GM10266 (cell line): ENCODE results near the gene GAL3ST3.

Source experiments
- DNase-seq: peaks from one replicate; pipeline ENCODE4 v3.0.0; 2012; ENCODE audit errors: extremely low spot score
- TF ChIP-seq, protein P1 (sequence below): IDR thresholded peaks from 2 replicates; pipeline ENCODE4 v1.5.1; 2012; ENCODE audit warnings: mild to moderate bottlenecking, low read depth; ENCODE audit not compliant: control insufficient read depth, insufficient read depth; ENCODE audit errors: missing control alignments

GAL3ST3 gene

DNA sequence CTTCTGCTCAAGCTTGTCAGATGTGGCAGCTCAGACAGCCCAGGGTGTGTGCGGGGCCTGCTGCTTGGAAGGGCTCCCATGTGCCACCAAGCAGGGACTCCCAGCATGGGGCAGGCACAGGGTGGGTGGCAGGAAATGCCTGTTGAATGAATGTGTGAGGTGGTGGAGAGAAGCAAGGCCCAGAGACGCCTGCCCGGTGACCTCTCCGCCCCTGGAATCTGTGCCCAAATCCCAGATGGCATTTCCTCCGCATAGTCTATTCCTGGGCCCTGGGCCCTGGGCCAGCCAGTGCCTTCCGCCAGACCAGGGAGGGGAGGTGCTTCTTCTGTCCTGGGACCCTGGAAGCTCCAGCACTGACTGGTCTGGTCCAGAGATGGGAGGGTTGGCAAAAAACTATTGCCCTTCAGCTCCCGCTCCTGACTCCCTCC lies 33.5 kb downstream of the GAL3ST3 start:
- no peak for DNase-seq

DNA sequence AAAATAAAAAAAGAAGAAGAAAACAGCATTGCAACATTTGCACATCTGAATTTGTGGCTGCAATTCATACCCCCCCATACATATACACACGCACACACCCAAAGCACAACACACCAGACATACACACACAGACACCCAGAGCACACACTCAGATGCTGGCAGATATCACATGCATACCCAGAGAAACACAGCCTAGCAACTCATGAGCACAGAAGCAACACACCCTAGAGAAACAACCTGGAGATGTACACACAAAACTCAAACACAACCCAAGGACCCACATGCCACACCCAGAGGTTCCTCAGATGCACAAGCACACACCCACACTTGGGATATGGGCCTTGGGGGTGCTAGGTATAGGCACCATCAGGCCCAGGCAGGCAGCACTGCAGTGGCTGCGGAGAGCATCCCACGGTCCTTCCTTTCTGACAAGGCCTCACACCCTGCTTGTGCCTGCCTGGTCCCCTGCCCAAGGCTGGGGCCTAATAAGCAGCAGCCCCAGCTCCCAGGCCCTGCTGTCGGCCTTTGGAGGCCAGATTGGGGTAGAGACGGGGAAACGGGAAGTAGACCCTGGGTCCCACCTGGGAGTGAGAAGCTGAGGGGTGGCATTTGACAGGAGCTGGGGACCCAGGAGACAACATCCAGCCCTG lies 34.0 kb downstream of the GAL3ST3 start:
- no peak for DNase-seq
- TF ChIP-seq, protein P1, sequence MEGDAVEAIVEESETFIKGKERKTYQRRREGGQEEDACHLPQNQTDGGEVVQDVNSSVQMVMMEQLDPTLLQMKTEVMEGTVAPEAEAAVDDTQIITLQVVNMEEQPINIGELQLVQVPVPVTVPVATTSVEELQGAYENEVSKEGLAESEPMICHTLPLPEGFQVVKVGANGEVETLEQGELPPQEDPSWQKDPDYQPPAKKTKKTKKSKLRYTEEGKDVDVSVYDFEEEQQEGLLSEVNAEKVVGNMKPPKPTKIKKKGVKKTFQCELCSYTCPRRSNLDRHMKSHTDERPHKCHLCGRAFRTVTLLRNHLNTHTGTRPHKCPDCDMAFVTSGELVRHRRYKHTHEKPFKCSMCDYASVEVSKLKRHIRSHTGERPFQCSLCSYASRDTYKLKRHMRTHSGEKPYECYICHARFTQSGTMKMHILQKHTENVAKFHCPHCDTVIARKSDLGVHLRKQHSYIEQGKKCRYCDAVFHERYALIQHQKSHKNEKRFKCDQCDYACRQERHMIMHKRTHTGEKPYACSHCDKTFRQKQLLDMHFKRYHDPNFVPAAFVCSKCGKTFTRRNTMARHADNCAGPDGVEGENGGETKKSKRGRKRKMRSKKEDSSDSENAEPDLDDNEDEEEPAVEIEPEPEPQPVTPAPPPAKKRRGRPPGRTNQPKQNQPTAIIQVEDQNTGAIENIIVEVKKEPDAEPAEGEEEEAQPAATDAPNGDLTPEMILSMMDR = no peak

More for the DNA sequence above, 33.5 kb downstream of the GAL3ST3 start:
- TF ChIP-seq, protein P1 = no peak

DNA sequence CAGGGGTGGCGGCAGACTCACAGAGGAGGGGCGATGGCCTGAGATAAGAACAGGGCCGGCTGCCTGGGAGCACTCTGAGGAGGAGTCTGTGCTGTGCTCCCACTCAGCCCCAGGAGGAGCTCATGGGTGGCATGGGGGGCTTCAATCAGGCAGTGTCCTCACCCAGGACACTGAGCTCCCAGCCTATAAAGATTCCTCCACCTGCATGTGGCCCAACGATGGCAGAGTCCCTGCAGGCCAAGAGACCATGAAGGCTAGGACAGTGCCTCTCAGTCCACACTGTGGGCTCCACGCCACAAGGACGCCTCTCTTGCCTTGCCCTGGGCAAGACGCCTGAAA lies 35.2 kb downstream of the GAL3ST3 start:
- TF ChIP-seq, protein P1 = no peak

DNA sequence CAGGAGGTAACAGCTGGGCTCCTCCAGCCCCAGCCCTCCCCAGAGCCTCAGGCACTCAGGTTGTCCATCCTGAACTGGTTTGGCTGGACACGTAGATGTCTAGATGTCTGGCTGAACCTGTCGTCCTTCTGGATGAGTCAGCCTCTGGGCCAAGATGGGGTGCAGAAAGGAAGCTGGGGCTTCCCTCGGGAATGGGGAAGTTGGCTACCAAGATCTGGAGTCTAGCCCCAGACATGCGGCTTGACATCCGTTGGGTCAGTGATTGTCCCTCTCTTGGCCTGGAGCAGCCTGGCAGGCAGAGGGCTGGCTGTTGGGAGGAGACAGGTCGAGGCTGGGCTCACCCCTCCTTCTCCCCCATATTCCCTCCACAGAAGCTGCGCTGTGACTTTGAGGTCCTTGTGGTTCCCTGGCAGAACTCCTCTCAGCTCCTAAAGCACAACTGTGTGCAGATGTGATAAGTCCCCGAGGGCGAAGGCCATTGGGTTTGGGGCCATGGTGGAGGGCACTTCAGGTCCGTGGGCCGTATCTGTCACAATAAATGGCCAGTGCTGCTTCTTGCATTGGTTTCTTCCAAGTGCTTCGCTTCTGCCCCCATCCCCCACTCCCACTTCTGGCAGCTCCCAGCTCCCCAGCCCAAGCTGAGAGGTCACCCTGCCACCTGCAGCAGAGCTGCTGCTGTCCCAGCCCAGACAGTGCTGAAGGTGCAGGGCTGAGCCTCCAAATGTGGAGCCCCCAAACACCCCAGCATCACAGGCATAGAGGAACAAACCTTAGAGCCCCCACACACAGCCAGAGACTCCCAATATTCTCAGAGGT lies 35.8 kb downstream of the GAL3ST3 start:
- no peak for DNase-seq
- TF ChIP-seq, protein P1 = no peak

More for the DNA sequence above, 35.2 kb downstream of the GAL3ST3 start:
- DNase-seq = no peak

DNA sequence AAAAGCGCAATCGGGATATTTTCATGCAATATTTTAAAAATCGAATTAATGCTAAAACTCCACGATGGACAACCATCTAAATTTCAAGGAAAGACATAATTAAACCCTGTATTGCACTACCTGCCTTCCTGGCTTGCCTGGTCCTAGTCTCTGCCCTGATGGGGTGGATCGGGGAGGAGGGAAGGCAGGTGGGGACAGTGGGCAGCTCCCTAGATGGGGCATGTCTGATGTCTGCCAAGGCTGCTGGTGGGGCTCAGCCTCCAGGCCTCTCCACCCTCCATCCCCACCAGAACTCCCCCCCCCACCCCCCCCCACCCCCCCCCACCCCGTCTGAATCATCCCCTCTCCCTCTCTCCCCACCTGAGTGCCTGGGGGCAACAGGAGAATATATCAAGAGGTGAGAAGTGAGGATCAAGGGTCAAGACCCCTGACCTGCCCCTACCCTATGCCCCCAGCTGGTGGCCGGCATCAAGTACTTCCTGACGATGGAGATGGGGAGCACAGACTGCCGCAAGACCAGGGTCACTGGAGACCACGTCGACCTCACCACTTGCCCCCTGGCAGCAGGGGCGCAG lies 36.5 kb downstream of the GAL3ST3 start:
- DNase-seq = no peak
- TF ChIP-seq, protein P1 = no peak

DNA sequence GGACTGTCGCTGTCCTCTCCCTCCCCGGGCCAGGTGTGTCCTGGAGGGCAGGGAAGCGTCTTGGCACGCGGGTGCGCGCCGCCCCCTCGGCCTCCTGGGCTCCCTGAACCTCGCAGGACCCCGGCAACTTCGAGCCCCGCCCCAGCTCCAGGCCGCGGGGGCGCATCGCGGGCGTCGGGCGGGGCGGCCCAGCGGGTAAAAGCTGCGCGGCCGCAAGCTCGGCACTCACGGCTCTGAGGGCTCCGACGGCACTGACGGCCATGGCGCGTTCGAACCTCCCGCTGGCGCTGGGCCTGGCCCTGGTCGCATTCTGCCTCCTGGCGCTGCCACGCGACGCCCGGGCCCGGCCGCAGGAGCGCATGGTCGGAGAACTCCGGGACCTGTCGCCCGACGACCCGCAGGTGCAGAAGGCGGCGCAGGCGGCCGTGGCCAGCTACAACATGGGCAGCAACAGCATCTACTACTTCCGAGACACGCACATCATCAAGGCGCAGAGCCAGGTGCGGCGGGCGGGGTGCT lies 37.1 kb downstream of the GAL3ST3 start, which contains the start of gene CST6:
Gene CST6 (plus strand): TSS at position 224 of the 519 bp plus-strand sequence. CDS start 37 bp downstream, at position 261.
- DNase-seq = no peak
- TF ChIP-seq, protein P1 = no peak
